Smooth muscle cell of bladder (primary cell): ENCODE measurements around the gene ZNF219. TPM values are rescaled to one million over a fixed set of nuclear protein-coding genes. Genes with fewer than 3 reads are reported as not detected.

Experiments used
- total RNA-seq: library from RNA; depleted of rRNA; stranded (reverse); fragments of >200 nt; gene quantifications from 2 replicates; pipeline ENCODE4 v1.2.3, GENCODE V29; 2014

ZNF219 gene
- 1.8 and 2.6 TPM in 2 replicates for total RNA-seq

GRCh38 chr14:21098076-21098891, at the start of gene ZNF219:
TSS of gene ZNF219 (minus strand) at chr14:21098655. CDS start at chr14:21093591, 5,064 bp downstream.

GRCh38 chr14:21100931-21101330, 2.5 kb upstream of the ZNF219 start, which contains the start of gene TMEM253:
TSS of gene TMEM253 (plus strand) at chr14:21101066. CDS start at chr14:21101344, 278 bp downstream.

GRCh38 chr14:21070083-21070609, 28.3 kb downstream of the ZNF219 start, which contains the start of gene ARHGEF40:
TSS of gene ARHGEF40 (plus strand) at chr14:21070304. CDS start at chr14:21070397, 93 bp downstream.

GRCh38 chr14:21057803-21058675, 40.4 kb downstream of the ZNF219 start, which contains the start of gene RNASE8:
TSS of gene RNASE8 (plus strand) at chr14:21057822. CDS start at chr14:21057893, 71 bp downstream.

GRCh38 chr14:21041676-21042433, 56.6 kb downstream of the ZNF219 start, which contains the start of gene RNASE7:
TSS of gene RNASE7 (plus strand) at chr14:21042362. CDS start at chr14:21042993, 631 bp downstream.

Other genes starting within 250 kb of the ZNF219 start
- not detected in 2 replicates for gene RNASE3, start 207.3 kb downstream of the ZNF219 start, total RNA-seq
- gene RNASE2, start 143.2 kb downstream of the ZNF219 start, total RNA-seq = not detected in 2 replicates
- gene METTL17, start 108.7 kb downstream of the ZNF219 start, total RNA-seq = 24.7 and 26.5 TPM in 2 replicates
- under 0.01 and 0.09 TPM in 2 replicates for gene SLC39A2, start 99.4 kb downstream of the ZNF219 start, total RNA-seq
- 0.09 TPM in 1 of 2 replicates, not detected in the other for gene NDRG2, start 73.6 kb downstream of the ZNF219 start, total RNA-seq
- gene TPPP2, start 68.4 kb downstream of the ZNF219 start, total RNA-seq = not detected in 2 replicates
- not detected in 2 replicates for gene RNASE13, start 63.8 kb downstream of the ZNF219 start, total RNA-seq
- not detected in 2 replicates for gene RNASE7, start 56.3 kb downstream of the ZNF219 start, total RNA-seq
- not detected in 2 replicates for gene RNASE8, start 40.8 kb downstream of the ZNF219 start, total RNA-seq
- gene ARHGEF40, start 28.4 kb downstream of the ZNF219 start, total RNA-seq = 16.4 and 17.3 TPM in 2 replicates
- gene TMEM253, start 2.4 kb upstream of the ZNF219 start, total RNA-seq = not detected in 2 replicates
- not detected in 2 replicates for gene OR5AU1, start 57.4 kb upstream of the ZNF219 start, total RNA-seq
- gene HNRNPC, start 170.8 kb upstream of the ZNF219 start, total RNA-seq = 562 and 738 TPM in 2 replicates
- gene RPGRIP1, start 181.4 kb upstream of the ZNF219 start, total RNA-seq = not detected in 2 replicates